CD4-positive, alpha-beta T cell (primary cell): ENCODE data around the gene TMEM100. TPM values are rescaled to one million over a fixed set of nuclear protein-coding genes. Genes with fewer than 3 reads are reported as not detected.

Experiments used
- ATAC-seq: fragments of 200-7000 bp; cut with Tn5 transposase; one replicate; pipeline ENCODE4 v1.10.0; 2022; ENCODE audit warnings: mild to moderate bottlenecking; ENCODE audit not compliant: poor library complexity
- CTCF ChIA-PET: fragments of 350-600 bp; sonication (Branson Sonifier 250); formaldehyde crosslinking; loops from one replicate; lab custom pipeline; 2021; ENCODE audit warnings: antibody characterized with exemption, inconsistent platforms; lab: Charles Lee
- POLR2A ChIA-PET: fragments of 350-600 bp; sonication (Branson Sonifier 250); formaldehyde crosslinking; loops from one replicate; lab custom pipeline; 2021; ENCODE audit warnings: antibody characterized with exemption, inconsistent platforms; lab: Charles Lee
- DNase-seq, 14 experiments: peaks; one replicate each; pipeline ENCODE4 v3.0.0-alpha.2; 2013 to 2020; ENCODE audit warnings: mixed read lengths in 2 of 14
- H3K27ac ChIP-seq, 2 donors: one replicate each; pipeline versions ENCODE4 v1.5.1 to v1.7.0; 2013; ENCODE audit warnings: low read length in 2 of 2, low read depth in 1 of 2, mild to moderate bottlenecking in 1 of 2
- H3K27me3 ChIP-seq, 2 experiments: 1 replicate in 1 of 2; 2 replicates in 1 of 2; pipeline versions ENCODE4 v1.6.1 to v1.7.0; 2013; ENCODE audit warnings: low read length in 2 of 2, control low read depth in 1 of 2, mild to moderate bottlenecking in 1 of 2, moderate library complexity in 1 of 2; ENCODE audit not compliant: insufficient read depth in 2 of 2, control insufficient read depth in 1 of 2
- H3K36me3 ChIP-seq: one replicate; pipeline ENCODE4 v1.6.1; 2013; ENCODE audit warnings: low read length, control low read depth; ENCODE audit not compliant: insufficient read depth
- H3K4me1 ChIP-seq: one replicate; pipeline ENCODE4 v1.6.1; 2013; ENCODE audit warnings: low read length, control low read depth; ENCODE audit not compliant: insufficient read depth
- H3K4me3 ChIP-seq: one replicate; pipeline ENCODE4 v1.5.1; 2013; ENCODE audit warnings: mild to moderate bottlenecking, low read length, moderate library complexity
- H3K9me3 ChIP-seq, 2 experiments: 1 replicate in 1 of 2; 2 replicates in 1 of 2; pipeline versions ENCODE4 v1.6.1 to v1.7.0; 2013; ENCODE audit warnings: low read length in 2 of 2, mild to moderate bottlenecking in 2 of 2, control low read depth in 1 of 2, moderate library complexity in 1 of 2; ENCODE audit not compliant: control insufficient read depth in 1 of 2, insufficient read depth in 1 of 2
- H3K27ac Mint-ChIP-seq: one replicate; pipeline ENCODE4 v1.8.0; 2020; ENCODE audit warnings: mixed read lengths
- H3K27me3 Mint-ChIP-seq: one replicate; pipeline ENCODE4 v1.8.0; 2021; ENCODE audit warnings: mixed read lengths
- H3K36me3 Mint-ChIP-seq: one replicate; pipeline ENCODE4 v1.8.0; 2021; ENCODE audit warnings: low read depth, mixed read lengths
- H3K4me1 Mint-ChIP-seq: one replicate; pipeline ENCODE4 v1.8.0; 2021; ENCODE audit warnings: low read depth, mixed read lengths
- H3K4me3 Mint-ChIP-seq: one replicate; pipeline ENCODE4 v1.8.0; 2020; ENCODE audit warnings: mild to moderate bottlenecking, mixed read lengths
- H3K9me3 Mint-ChIP-seq: one replicate; pipeline ENCODE4 v1.8.0; 2020; ENCODE audit warnings: mixed read lengths
- intact Hi-C, 2 experiments: fragments of 100-400 bp; cut with DNase I in 1 of 2; cut with micrococcal nuclease in 1 of 2; formaldehyde crosslinking; loops; one replicate each; pipeline versions ENCODE4 v1.15.1 to v1.9.0; 2023 to 2025; cut with DNase I, micrococcal nuclease
- total RNA-seq, 174 experiments: library from RNA in 2 of 174; stranded (reverse) in 2 of 174; gene quantifications; one replicate each; pipeline ENCODE4 v1.2.3 and lab custom pipeline; 2021 to 2026
- TF ChIP-seq, protein P1 (sequence below): fragments of 200-600 bp; IDR thresholded peaks from one replicate; pipeline ENCODE4 v1.8.0; 2022; ENCODE audit warnings: antibody characterized with exemption, mild to moderate bottlenecking

TMEM100 gene
- total RNA-seq, 2 experiments from 2014 or later: not detected

GRCh38 chr17:55756689-55757088 lies 34.0 kb upstream of the TMEM100 start:
- Mint-ChIP-seq H3K4me3 (no peak overlapping the region), H3K27me3 (no peaks in the 10 kb centered on the region)
- CTCF ChIA-PET: no interaction called here

GRCh38 chr17:55751720-55752250 lies 29.1 kb upstream of the TMEM100 start:
- peak overlapping the region; percentile 93 for H3K4me3 ChIP-seq
- CTCF ChIA-PET: no interaction called here
- Mint-ChIP-seq H3K9me3 (no peaks in the 10 kb centered on the region), H3K36me3 (no peaks in the 10 kb centered on the region), H3K4me3 (peak overlapping the region; percentile 88), H3K4me1 (peaks cover 23% of the 10 kb centered on the region), H3K27me3 (peaks cover 21% of the 10 kb centered on the region), H3K27ac (peak overlapping the region; percentile 32)
- ATAC-seq: no peak
- DNase-seq: no peak
- POLR2A ChIA-PET: no interaction called here
- intact Hi-C loops: loop anchor here in 1 of 2 experiments (10.0 kb wide), 1 partner anchor 327 kb away; the partner anchor contains the start of gene MMD
- TF ChIP-seq, protein P1, sequence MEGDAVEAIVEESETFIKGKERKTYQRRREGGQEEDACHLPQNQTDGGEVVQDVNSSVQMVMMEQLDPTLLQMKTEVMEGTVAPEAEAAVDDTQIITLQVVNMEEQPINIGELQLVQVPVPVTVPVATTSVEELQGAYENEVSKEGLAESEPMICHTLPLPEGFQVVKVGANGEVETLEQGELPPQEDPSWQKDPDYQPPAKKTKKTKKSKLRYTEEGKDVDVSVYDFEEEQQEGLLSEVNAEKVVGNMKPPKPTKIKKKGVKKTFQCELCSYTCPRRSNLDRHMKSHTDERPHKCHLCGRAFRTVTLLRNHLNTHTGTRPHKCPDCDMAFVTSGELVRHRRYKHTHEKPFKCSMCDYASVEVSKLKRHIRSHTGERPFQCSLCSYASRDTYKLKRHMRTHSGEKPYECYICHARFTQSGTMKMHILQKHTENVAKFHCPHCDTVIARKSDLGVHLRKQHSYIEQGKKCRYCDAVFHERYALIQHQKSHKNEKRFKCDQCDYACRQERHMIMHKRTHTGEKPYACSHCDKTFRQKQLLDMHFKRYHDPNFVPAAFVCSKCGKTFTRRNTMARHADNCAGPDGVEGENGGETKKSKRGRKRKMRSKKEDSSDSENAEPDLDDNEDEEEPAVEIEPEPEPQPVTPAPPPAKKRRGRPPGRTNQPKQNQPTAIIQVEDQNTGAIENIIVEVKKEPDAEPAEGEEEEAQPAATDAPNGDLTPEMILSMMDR: no peak
- H3K9me3 ChIP-seq: no peaks in the 10 kb centered on the region
- H3K36me3 ChIP-seq: peaks cover under 1% of the 10 kb centered on the region
- H3K27me3 ChIP-seq: peaks cover 3 to 14% of the 10 kb centered on the region in 2 experiments
- H3K27ac ChIP-seq: no peak overlapping the region
- H3K4me1 ChIP-seq: peaks cover 11% of the 10 kb centered on the region

More at GRCh38 chr17:55756689-55757088, 34.0 kb upstream of the TMEM100 start:
- H3K4me3 ChIP-seq: no peak overlapping the region
- intact Hi-C loops: loop anchor here in 1 of 2 experiments (10.0 kb wide), 1 partner anchor 332 kb away; the partner anchor contains the start of gene MMD
- POLR2A ChIA-PET: no interaction called here
- no peaks in the 10 kb centered on the region for H3K9me3 Mint-ChIP-seq
- H3K4me1 Mint-ChIP-seq: peaks cover 12% of the 10 kb centered on the region
- H3K9me3 ChIP-seq: no peaks in the 10 kb centered on the region
- H3K27ac Mint-ChIP-seq: no peak overlapping the region
- TF ChIP-seq, protein P1: no peak
- H3K4me1 ChIP-seq: peaks cover 2% of the 10 kb centered on the region
- no peaks in the 10 kb centered on the region for H3K27me3 ChIP-seq
- no peak for ATAC-seq
- peaks cover 2% of the 10 kb centered on the region for H3K36me3 ChIP-seq
- no peak for DNase-seq
- H3K27ac ChIP-seq: no peak overlapping the region
- no peaks in the 10 kb centered on the region for H3K36me3 Mint-ChIP-seq

DNA sequence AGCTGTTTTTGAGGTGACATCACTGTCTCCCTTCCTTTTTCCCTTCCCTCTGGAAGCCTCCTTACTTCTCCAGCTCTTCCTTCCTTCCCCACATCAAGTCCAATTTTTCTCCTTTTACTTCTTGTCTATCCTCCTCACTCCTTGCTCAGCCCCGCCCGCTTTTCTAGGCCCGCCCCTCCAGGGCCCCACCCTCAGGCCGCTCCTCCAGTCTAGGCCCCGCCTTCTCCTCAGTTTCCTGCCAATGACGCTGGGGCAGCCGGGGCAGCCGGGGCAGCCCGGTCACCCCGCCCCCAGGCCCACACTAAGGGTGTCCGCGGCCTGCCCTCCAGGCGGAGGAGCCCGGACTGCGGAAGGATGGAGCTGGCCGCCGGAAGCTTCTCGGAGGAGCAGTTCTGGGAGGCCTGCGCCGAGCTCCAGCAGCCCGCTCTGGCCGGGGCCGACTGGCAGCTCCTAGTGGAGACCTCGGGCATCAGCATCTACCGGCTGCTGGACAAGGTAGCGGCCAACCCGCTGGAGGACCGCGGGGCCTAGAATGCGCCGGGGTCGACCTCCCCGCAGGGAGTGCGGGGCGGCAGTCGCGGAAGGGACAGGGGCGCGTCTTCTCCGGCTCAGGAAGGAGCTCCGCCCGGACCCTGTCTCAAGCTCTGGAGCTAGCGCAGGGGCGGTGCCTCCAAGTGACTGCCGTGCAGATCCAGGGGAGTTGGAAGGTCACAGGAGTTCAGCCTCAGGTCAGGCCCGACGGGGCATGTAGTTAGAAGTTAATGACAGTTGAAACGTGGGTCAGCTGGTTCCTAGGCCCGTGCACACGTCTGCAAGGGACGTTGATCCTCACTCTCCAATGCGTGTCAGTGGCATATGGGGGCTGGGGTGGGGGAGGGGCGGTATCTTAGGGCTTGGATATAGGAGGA lies 28.3 kb upstream of the TMEM100 start, which contains the start of gene PCTP:
Gene PCTP, plus strand, starts transcription at position 302 of the 908 bp plus-strand sequence. Its CDS starts 53 bp downstream, at position 355.
- H3K36me3 Mint-ChIP-seq: no peaks in the 10 kb centered on the region
- Histone ChIP-seq H3K9me3 (no peaks in the 10 kb centered on the region), H3K4me1 (peaks cover 11% of the 10 kb centered on the region), H3K27ac (peak within 1 kb of the TSS in 1 of 2 donors; percentile 35), H3K36me3 (no peaks in the 10 kb centered on the region), H3K4me3 (peak within 1 kb of the TSS; percentile 93), H3K27me3 (peaks cover 3 to 20% of the 10 kb centered on the region in 2 experiments)
- ATAC-seq (peak; percentile 97), DNase-seq (peak; percentile 54 to 88 (median 74))
- peak within 1 kb of the TSS; percentile 88 for H3K4me3 Mint-ChIP-seq
- peaks cover 26% of the 10 kb centered on the region for H3K27me3 Mint-ChIP-seq
- intact Hi-C loops: loop anchor here in 1 of 2 experiments (10.0 kb wide), 1 partner anchor 326 kb away; the partner anchor contains the start of gene MMD
- H3K4me1 Mint-ChIP-seq: peaks cover 23% of the 10 kb centered on the region
- ChIA-PET POLR2A (interaction anchor here (1.2 kb wide), 1 partner anchor 1029 kb away, joined by 3 read pairs; no protein-coding TSS in a partner anchor), CTCF (interaction anchor here (1.6 to 1.7 kb wide), 2 partner anchors 11 to 13 kb away, joined by 6 to 7 read pairs; no protein-coding TSS in a partner anchor)
- TF ChIP-seq, protein P1: peak; percentile 49
- no peaks in the 10 kb centered on the region for H3K9me3 Mint-ChIP-seq
- peak within 1 kb of the TSS; percentile 32 for H3K27ac Mint-ChIP-seq
